IPS-18a (cell line): ENCODE results near the gene TSEN54.
A peak's percentile ranks its signal among the peaks of the same experiment; 100 is the strongest.

Experiments
- H3K27ac ChIP-seq: one replicate; pipeline ENCODE4 v1.5.1; 2013; ENCODE audit warnings: low read length
- H3K27me3 ChIP-seq: one replicate; pipeline ENCODE4 v1.6.1; 2013; ENCODE audit warnings: mild to moderate bottlenecking, low read length; ENCODE audit not compliant: control insufficient read depth, insufficient read depth
- H3K36me3 ChIP-seq: one replicate; pipeline ENCODE4 v1.6.1; 2013; ENCODE audit warnings: low read depth, low read length; ENCODE audit not compliant: control insufficient read depth
- H3K4me1 ChIP-seq: one replicate; pipeline ENCODE4 v1.6.1; 2013; ENCODE audit warnings: low read depth, low read length; ENCODE audit not compliant: control insufficient read depth
- H3K4me3 ChIP-seq: one replicate; pipeline ENCODE4 v1.5.1; 2013; ENCODE audit warnings: low read length
- H3K9ac ChIP-seq: one replicate; pipeline ENCODE4 v1.6.1; 2013; ENCODE audit warnings: mild to moderate bottlenecking, low read length, moderate library complexity
- H3K9me3 ChIP-seq: one replicate; pipeline ENCODE4 v1.6.1; 2013; ENCODE audit warnings: low read depth, low read length; ENCODE audit not compliant: control insufficient read depth

TSEN54 gene

DNA sequence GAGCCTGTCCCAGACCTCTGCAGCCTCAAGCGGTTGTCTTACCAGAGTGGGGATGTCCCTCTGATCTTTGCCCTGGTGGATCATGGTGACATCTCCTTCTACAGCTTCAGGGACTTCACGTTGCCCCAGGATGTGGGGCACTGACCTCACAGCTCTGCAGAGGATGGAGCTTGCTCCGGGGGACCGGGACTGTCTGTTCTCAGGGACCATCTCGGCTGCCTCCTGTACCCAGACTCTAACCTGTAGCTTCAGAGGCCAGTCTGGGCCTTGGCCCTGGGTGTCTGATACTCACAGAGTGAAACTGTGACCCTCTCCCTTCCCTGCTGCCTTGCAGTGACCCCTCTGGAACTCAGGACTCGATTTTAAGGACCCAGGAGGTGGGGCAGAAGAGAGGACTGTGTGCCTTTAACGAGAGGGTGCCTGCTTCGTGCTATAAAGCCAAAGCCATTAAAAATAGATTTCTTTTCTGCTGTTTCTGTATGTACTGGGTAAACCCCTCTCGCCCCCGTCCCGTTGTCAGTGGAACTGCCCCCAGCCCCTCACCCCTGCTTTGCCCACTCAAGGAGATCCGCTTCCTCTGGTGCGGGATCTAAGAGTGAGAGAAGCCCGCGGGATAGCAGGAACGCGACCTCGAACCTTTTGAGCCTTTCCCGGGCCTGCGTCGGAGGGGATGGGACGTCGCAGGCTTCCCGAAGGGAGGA, 8.1 kb downstream of the TSEN54 start:
- H3K9me3 ChIP-seq: no peaks in the 10 kb centered on the region
- H3K27ac ChIP-seq: no peak overlapping the region
- peaks cover 6% of the 10 kb centered on the region for H3K4me1 ChIP-seq
- peaks cover 12% of the 10 kb centered on the region for H3K27me3 ChIP-seq
- H3K36me3 ChIP-seq: peaks cover 14% of the 10 kb centered on the region
- peak overlapping the region; percentile 70 for H3K4me3 ChIP-seq
- no peak overlapping the region for H3K9ac ChIP-seq

DNA sequence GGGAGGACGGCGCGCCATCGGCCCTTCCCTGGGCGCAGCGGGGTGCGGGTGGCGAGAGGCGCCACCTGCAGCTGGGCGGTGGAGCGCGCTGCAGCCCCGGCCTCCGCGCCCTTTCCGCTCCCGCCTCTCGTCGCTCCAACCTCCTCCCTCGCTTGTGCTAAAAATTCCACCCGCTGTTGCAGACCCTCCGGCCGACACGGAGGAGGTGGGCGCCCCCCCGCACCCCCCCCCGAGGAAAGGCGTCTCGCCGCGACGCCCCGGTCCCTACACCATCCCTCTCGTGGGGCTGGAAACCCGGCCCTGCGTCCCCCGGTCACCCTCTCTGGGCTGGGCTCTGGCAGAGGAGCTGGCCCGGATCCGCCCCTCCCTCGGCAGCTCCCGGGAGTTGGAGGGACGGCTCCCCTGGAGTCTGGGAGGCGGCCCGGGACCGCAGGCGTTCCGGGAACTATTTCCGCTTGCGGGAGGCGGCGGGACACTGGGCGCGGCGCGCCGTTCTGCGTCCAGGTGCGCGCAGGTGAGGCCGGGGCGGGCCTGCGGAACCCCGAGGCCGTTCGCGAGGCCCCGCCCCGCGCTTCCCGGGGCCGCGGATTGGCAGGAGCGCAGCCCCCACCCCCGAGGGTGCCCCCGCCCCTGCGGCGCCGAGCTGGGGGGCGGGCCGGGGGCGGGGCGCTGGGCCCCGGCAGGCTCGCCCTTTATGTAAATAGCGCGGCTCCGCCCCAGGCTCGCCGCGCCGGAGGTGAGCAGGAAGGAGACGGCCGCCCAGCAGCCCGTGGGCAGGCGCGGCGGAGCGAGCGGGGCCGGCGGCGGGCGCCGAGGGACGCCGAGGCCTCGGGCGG, 8.9 kb downstream of the TSEN54 start, which contains the start of gene LLGL2:
TSS of gene LLGL2 (plus strand) at position 728 of the 836 bp plus-strand sequence. CDS start 17,730 bp downstream, outside the sequence.
- Histone ChIP-seq H3K9me3 (no peaks in the 10 kb centered on the region), H3K4me1 (peaks cover 6% of the 10 kb centered on the region), H3K36me3 (peaks cover 11% of the 10 kb centered on the region), H3K4me3 (peak within 1 kb of the TSS; percentile 78), H3K9ac (peak within 1 kb of the TSS; percentile 66), H3K27me3 (peaks cover 12% of the 10 kb centered on the region), H3K27ac (no peak within 1 kb of the TSS)

DNA sequence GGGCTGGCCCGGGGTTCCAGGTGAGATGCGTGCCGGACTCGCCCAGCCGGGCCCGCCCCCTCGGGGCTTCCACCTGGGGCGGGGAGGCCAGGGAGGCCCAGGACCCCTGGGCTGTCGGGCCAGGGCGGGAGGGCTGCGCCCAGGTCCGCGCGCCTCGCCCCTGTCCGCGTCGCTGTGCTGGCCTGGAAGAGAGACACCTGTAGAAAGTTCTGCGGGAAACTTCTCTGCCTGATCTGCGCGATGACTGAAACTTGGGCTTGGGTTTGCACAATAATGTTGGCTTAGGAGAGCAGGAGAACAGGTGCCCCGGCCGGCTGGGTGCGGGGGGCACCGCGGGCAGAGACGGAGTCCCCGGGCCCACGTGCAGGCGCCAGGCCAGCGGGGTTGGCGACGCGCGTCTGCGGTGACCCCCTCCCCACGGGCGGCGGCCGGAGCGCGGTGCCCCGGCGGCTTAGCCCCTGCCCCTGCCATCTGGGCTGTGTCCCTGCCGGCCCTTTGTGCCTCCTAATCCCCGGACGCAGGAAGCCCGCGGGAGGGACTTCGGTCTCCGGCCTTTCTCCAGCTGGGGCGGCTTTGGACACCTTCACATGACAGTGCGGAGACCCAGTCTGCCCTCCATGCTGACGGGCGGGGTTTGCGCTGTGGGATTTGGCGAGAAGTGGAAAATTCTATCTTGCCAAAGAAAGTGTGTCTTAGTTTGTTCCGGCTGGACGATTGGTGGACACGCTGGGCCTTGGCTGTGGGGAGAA, 9.7 kb downstream of the TSEN54 start:
- H3K27me3 ChIP-seq: peaks cover 12% of the 10 kb centered on the region
- peaks cover 11% of the 10 kb centered on the region for H3K36me3 ChIP-seq
- peak overlapping the region; percentile 32 for H3K9ac ChIP-seq
- no peaks in the 10 kb centered on the region for H3K9me3 ChIP-seq
- H3K27ac ChIP-seq: no peak overlapping the region
- H3K4me1 ChIP-seq: peaks cover 6% of the 10 kb centered on the region
- peak overlapping the region; percentile 78 for H3K4me3 ChIP-seq

DNA sequence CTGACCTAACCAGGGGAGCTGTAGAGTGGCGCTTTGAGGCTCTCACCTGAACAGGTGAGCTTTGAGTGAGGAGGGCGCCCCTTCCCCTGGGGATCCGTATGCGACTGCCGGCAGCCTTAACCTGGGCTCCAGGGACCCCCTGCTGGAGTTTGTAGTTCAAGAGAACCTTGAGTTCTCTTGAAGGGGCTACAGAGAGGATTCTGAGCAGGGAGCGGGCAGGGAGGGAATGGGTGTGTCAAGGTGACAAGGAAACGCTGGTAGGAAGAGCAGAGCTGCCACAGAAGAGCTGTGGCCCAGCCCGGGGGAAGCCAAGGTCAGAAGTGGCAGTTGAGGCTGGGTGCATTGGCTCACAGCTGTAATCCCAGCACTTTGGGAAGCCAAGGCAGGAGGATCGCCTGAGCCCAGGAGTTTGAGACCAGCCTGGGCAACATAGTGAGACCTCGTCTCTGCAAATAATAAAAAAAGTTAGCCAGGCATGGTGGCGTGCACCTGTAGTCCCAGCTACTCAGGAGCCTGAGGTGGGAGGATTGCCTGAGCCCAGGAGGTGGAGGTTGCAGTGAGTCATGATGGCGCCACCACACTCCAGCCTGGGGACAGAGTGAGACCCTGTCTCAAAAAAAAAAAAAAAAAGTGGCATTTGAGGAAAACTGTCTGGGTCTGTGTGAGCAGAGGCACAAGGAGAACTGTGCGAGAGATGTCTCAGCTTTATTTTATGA, 10.4 kb downstream of the TSEN54 start:
- H3K36me3 ChIP-seq: peaks cover 11% of the 10 kb centered on the region
- peak overlapping the region; percentile 78 for H3K4me3 ChIP-seq
- no peak overlapping the region for H3K27ac ChIP-seq
- peak overlapping the region; percentile 32 for H3K9ac ChIP-seq
- H3K9me3 ChIP-seq: no peaks in the 10 kb centered on the region
- H3K27me3 ChIP-seq: peaks cover 12% of the 10 kb centered on the region
- H3K4me1 ChIP-seq: peaks cover 6% of the 10 kb centered on the region

DNA sequence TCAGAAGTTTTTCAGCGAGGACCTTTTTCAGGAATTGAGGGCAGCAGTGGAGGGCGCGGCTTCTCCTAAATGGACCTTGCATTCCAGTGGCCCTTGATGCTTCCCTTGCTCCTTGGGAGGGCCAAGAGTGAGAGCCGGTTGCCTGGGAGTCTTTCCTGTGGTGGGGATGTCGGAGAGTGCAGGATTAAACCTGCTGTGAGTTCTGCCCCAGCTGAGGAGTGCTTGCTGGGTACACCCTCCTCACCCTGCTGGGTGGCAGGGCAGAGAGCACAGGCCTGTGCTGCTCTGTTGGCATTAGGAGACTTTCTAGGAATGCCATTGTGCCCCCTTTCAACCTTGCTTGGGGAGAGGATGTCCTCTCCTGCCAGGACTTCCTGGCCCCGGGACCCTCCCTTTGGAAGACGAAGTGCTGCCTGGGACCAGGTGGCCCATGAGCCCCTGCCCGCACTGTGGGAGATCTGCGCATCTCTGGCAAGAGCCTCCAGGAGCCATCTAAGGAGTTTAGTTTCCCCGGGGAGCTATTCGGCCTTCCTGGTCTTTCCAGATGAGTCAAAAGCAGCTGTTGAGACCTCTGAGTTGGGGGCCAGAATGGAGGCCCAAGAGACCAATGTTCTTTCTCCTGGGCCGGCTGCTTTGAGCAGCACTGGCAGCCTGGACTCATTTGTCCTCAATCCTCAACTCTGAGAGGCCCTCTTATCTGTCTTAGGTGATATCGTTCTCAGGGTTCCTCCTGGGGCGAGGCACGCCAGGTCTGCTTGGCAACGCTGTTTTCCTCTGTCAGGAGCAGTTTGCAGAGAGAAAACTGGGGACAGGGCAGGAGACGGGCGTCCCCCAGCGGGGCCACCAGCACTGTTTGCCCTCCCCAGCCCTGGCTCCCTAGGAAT, 14.8 kb downstream of the TSEN54 start:
- H3K27ac ChIP-seq: no peak overlapping the region
- no peaks in the 10 kb centered on the region for H3K4me1 ChIP-seq
- peaks cover 12% of the 10 kb centered on the region for H3K27me3 ChIP-seq
- H3K36me3 ChIP-seq: no peaks in the 10 kb centered on the region
- H3K9ac ChIP-seq: no peak overlapping the region
- H3K9me3 ChIP-seq: no peaks in the 10 kb centered on the region
- no peak overlapping the region for H3K4me3 ChIP-seq

DNA sequence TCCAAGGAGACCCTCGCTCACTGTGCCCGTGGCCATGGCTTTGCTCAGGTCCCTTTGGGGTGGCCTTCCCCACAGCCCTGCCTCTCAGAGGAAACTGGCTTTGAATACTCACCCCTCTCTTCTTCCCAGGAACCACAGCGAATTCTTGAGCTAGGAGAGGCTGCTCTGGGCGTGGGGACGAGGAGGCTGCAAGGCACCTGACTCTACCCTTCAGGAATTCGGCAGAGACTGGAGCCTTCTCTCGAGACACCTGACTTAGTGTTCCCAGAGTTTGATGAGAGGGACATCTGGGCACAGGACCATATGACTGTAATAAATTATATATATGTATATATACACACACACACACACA, 15.4 kb downstream of the TSEN54 start:
- Histone ChIP-seq H3K4me3 (no peak overlapping the region), H3K36me3 (no peaks in the 10 kb centered on the region)

DNA sequence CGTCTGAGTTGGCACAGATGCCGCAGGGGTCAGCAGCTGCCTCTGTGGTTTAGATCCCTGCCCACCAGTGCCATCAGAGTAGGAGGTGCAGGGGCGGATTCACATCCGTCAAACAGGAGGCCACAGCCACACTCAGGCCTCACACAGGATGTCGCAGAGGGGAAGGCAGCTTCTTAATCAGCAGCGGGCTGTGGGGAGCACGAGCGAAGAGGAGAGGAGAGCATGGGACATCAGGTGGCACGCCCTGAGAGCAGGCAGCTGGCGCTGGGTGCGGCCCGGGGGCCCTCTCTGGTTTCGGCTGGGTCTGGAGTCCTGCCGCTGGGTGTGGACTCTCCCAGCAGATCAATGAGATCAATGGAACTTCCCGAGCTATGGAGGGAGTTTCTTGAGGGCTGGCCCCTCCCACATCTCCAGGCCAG, 18.8 kb downstream of the TSEN54 start:
- no peak overlapping the region for H3K27ac ChIP-seq

More for the DNA sequence above, 15.4 kb downstream of the TSEN54 start:
- no peak overlapping the region for H3K9ac ChIP-seq
- peaks cover 6% of the 10 kb centered on the region for H3K27me3 ChIP-seq
- no peaks in the 10 kb centered on the region for H3K4me1 ChIP-seq
- H3K9me3 ChIP-seq: no peaks in the 10 kb centered on the region
- no peak overlapping the region for H3K27ac ChIP-seq

DNA sequence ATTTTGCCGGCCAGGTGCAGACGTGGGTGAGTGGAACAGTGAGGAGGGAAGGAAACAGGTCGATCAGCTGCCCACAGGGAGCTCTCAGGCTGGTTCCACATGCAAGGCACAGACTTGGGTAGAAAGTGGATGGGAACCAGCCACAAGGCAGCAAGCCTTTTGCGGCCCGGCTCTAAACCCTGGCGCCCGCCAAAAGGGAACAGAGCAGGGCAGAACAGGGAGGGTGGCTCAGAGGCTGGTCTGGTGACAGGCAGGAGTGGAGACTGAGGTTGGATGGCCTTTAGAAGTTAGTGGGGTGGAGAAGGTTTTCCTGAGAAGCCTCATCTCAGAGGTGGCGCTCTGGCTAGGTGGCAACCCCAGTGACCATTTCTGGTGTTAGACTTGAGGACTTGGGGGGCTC, 19.5 kb downstream of the TSEN54 start:
- no peak overlapping the region for H3K9ac ChIP-seq
- no peaks in the 10 kb centered on the region for H3K9me3 ChIP-seq
- no peaks in the 10 kb centered on the region for H3K27me3 ChIP-seq
- H3K4me3 ChIP-seq: no peak overlapping the region
- no peaks in the 10 kb centered on the region for H3K4me1 ChIP-seq
- H3K36me3 ChIP-seq: no peaks in the 10 kb centered on the region
- H3K27ac ChIP-seq: no peak overlapping the region

More for the DNA sequence above, 18.8 kb downstream of the TSEN54 start:
- no peak overlapping the region for H3K9ac ChIP-seq
- H3K4me3 ChIP-seq: no peak overlapping the region
- no peaks in the 10 kb centered on the region for H3K4me1 ChIP-seq
- H3K27me3 ChIP-seq: no peaks in the 10 kb centered on the region
- no peaks in the 10 kb centered on the region for H3K9me3 ChIP-seq
- no peaks in the 10 kb centered on the region for H3K36me3 ChIP-seq

DNA sequence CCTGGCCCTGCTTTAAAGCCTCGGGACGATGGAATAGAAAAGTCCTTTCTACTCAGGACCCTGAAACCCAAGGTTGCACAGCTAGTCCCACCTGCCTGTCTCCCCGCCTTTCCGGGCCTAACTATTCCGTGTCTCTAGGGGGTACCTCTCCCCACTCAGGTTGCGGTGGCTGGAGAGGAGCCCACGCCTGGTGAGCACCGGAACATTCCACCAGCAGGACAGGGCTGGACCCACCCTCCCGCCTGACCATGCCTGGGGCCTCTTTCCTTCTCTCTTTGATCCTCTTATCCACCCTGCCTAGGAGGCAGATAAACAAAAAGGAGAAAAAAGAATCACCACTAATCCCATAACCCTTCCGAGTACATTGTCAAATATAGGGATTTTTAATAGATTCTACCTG, 20.0 kb downstream of the TSEN54 start:
- H3K9ac ChIP-seq: no peak overlapping the region
- H3K9me3 ChIP-seq: no peaks in the 10 kb centered on the region
- H3K27ac ChIP-seq: no peak overlapping the region
- no peak overlapping the region for H3K4me3 ChIP-seq
- no peaks in the 10 kb centered on the region for H3K27me3 ChIP-seq
- H3K36me3 ChIP-seq: no peaks in the 10 kb centered on the region
- H3K4me1 ChIP-seq: no peaks in the 10 kb centered on the region

DNA sequence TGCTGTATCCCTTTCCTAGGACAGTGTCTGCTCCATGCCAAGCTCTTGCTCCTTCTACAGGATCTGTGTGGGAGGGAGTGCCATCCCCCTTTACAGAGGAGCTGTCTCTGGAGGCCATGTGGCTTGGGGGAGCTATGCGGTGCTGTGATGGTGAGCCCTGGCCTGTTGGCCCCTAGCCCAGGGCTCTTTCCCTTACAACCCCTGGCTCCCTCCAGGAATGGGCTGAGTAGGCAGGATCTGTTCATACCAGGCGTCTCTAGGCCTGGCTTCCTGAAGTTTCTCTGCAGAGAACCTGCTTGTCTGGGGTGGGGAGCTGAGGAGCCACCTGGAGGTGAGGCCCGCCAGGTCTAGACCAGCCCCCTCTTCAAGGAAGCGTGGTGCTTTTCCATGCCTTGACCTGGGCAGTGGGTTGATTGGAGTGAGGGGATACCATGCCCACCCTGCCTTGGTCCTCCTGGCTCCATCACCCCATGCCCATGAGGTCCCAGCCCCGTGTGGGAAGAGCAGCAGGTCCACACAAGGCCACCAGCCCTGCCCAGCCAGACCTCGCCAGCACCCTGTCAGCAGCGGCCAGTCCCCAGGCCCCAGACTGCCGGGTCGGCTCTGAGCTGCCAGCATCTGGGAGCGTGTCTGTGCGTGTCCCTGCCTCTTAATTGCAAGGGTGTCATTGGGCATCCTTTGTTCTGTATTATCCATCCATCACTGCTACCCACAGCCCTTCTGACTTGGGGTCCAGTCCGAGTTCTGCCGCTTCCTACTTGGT, 23.8 kb downstream of the TSEN54 start:
- H3K4me1 ChIP-seq: no peaks in the 10 kb centered on the region
- H3K36me3 ChIP-seq: no peaks in the 10 kb centered on the region
- no peak overlapping the region for H3K4me3 ChIP-seq
- H3K9me3 ChIP-seq: no peaks in the 10 kb centered on the region
- no peak overlapping the region for H3K9ac ChIP-seq
- no peaks in the 10 kb centered on the region for H3K27me3 ChIP-seq
- no peak overlapping the region for H3K27ac ChIP-seq
